Epithelial cell of prostate (primary cell): Measurements from ENCODE around the gene SMIM34.
"Not testable (repeated sequence)": the region's sequence is repeated elsewhere in the genome, so short reads cannot be mapped to it uniquely, and the experiment has no call there.

ENCODE experiments used
- DNase-seq: peaks from one replicate; pipeline ENCODE4 v3.0.0-alpha.2; 2011; ENCODE audit warnings: low read depth, low spot score
- H3K27ac ChIP-seq: fragments of 450-650 bp; 2 replicates; pipeline ENCODE4 v1.5.1; 2017; ENCODE audit warnings: mild to moderate bottlenecking

Gene SMIM34

GRCh38 chr21:34423805-34424204 lies at the start of gene SMIM34:
Gene SMIM34 (minus strand): TSS chr21:34423951. CDS start chr21:34423839, 112 bp downstream.
- DNase-seq, H3K27ac ChIP-seq: not testable (repeated sequence)

GRCh38 chr21:34467333-34467732 lies 43.6 kb upstream of the SMIM34 start:
- not testable (repeated sequence) for DNase-seq, H3K27ac ChIP-seq

- DNase-seq, H3K27ac ChIP-seq: not testable (repeated sequence)
Measured at GRCh38 chr21:34459426-34459825, 35.7 kb upstream of the SMIM34 start.

- not testable (repeated sequence) for DNase-seq, H3K27ac ChIP-seq
Measured at GRCh38 chr21:34458266-34458665, 34.5 kb upstream of the SMIM34 start.

- not testable (repeated sequence) for DNase-seq, H3K27ac ChIP-seq
Measured at GRCh38 chr21:34456180-34456579, 32.4 kb upstream of the SMIM34 start.

GRCh38 chr21:34455628-34456027 lies 31.9 kb upstream of the SMIM34 start:
- H3K27ac ChIP-seq, DNase-seq: not testable (repeated sequence)

GRCh38 chr21:34447018-34447417 lies 23.3 kb upstream of the SMIM34 start:
- H3K27ac ChIP-seq, DNase-seq: not testable (repeated sequence)

- DNase-seq, H3K27ac ChIP-seq: not testable (repeated sequence)
Measured at GRCh38 chr21:34443486-34443885, 19.7 kb upstream of the SMIM34 start.

- not testable (repeated sequence) for H3K27ac ChIP-seq, DNase-seq
Measured at GRCh38 chr21:34429710-34430109, 6.0 kb upstream of the SMIM34 start.

GRCh38 chr21:34428441-34428840 lies 4.7 kb upstream of the SMIM34 start:
- not testable (repeated sequence) for H3K27ac ChIP-seq, DNase-seq

GRCh38 chr21:34427339-34427738 lies 3.6 kb upstream of the SMIM34 start:
- H3K27ac ChIP-seq, DNase-seq: not testable (repeated sequence)

GRCh38 chr21:34417448-34418077 lies 6.2 kb downstream of the SMIM34 start:
- H3K27ac ChIP-seq, DNase-seq: not testable (repeated sequence)

- not testable (repeated sequence) for DNase-seq, H3K27ac ChIP-seq
Measured at GRCh38 chr21:34407294-34407693, 16.5 kb downstream of the SMIM34 start.

GRCh38 chr21:34406676-34407075 lies 17.1 kb downstream of the SMIM34 start:
- DNase-seq, H3K27ac ChIP-seq: not testable (repeated sequence)

GRCh38 chr21:34406102-34406501 lies 17.6 kb downstream of the SMIM34 start:
- not testable (repeated sequence) for H3K27ac ChIP-seq, DNase-seq

GRCh38 chr21:34405686-34406085 lies 18.1 kb downstream of the SMIM34 start:
- H3K27ac ChIP-seq, DNase-seq: not testable (repeated sequence)

- not testable (repeated sequence) for H3K27ac ChIP-seq, DNase-seq
Measured at GRCh38 chr21:34404742-34405141, 19.0 kb downstream of the SMIM34 start.

- not testable (repeated sequence) for DNase-seq
Measured at GRCh38 chr21:34400522-34400921, 23.2 kb downstream of the SMIM34 start.

GRCh38 chr21:34383724-34384415 lies 39.9 kb downstream of the SMIM34 start:
- H3K27ac ChIP-seq, DNase-seq: not testable (repeated sequence)

More at GRCh38 chr21:34400522-34400921, 23.2 kb downstream of the SMIM34 start:
- H3K27ac ChIP-seq, result not testable (repeated sequence)

- H3K27ac ChIP-seq, DNase-seq: not testable (repeated sequence)
Measured at GRCh38 chr21:34383138-34383537, 40.6 kb downstream of the SMIM34 start.

GRCh38 chr21:34375619-34375972 lies 48.2 kb downstream of the SMIM34 start:
- not testable (repeated sequence) for H3K27ac ChIP-seq, DNase-seq
